ENCODE measurements around the gene NOM1.

The NOM1 gene

GRCh38 chr7:156984174-156984891, 34.8 kb downstream of the NOM1 start:
- Mint-ChIP-seq H3K36me3 (peaks cover 6% of the 10 kb centered on the region), H3K27me3 (no peaks in the 10 kb centered on the region), H3K9me3 (peaks cover 3% of the 10 kb centered on the region), H3K4me1 (no peaks in the 10 kb centered on the region), H3K27ac (no peak overlapping the region), H3K4me3 (no peak overlapping the region)
- ATAC-seq (ENCODE audit: low read depth): no peak
- no peak for DNase-seq (ENCODE audit: low spot score in 2 of 2)

- no peaks in the 10 kb centered on the region for H3K9me3 Mint-ChIP-seq
- H3K27me3 Mint-ChIP-seq: no peaks in the 10 kb centered on the region
- H3K4me3 Mint-ChIP-seq: no peak overlapping the region
- no peaks in the 10 kb centered on the region for H3K4me1 Mint-ChIP-seq
- no peaks in the 10 kb centered on the region for H3K36me3 Mint-ChIP-seq
- no peak for DNase-seq (ENCODE audit: low spot score in 2 of 2)
- no peak for ATAC-seq (ENCODE audit: low read depth)
- no peak overlapping the region for H3K27ac Mint-ChIP-seq
Measured at GRCh38 chr7:156985101-156985992, 35.8 kb downstream of the NOM1 start.

- Mint-ChIP-seq H3K27me3 (peaks cover 2% of the 10 kb centered on the region), H3K4me3 (no peak overlapping the region), H3K27ac (no peak overlapping the region)
Measured at GRCh38 chr7:156986378-156986777, 36.9 kb downstream of the NOM1 start.

GRCh38 chr7:156988343-156989185, 39.1 kb downstream of the NOM1 start:
- Mint-ChIP-seq H3K9me3 (no peaks in the 10 kb centered on the region), H3K27me3 (peaks cover 2% of the 10 kb centered on the region), H3K36me3 (peaks cover 2% of the 10 kb centered on the region), H3K4me1 (no peaks in the 10 kb centered on the region), H3K4me3 (no peak overlapping the region), H3K27ac (no peak overlapping the region)
- ATAC-seq (ENCODE audit: low read depth) (no peak), DNase-seq (ENCODE audit: low spot score in 2 of 2) (no peak)

More at GRCh38 chr7:156986378-156986777, 36.9 kb downstream of the NOM1 start:
- Mint-ChIP-seq H3K9me3 (no peaks in the 10 kb centered on the region), H3K4me1 (no peaks in the 10 kb centered on the region), H3K36me3 (peaks cover 2% of the 10 kb centered on the region)
- DNase-seq (ENCODE audit: low spot score in 2 of 2) (no peak), ATAC-seq (ENCODE audit: low read depth) (no peak)

GRCh38 chr7:156989766-156990535, 40.4 kb downstream of the NOM1 start:
- Mint-ChIP-seq H3K27me3 (peaks cover 2% of the 10 kb centered on the region), H3K9me3 (no peaks in the 10 kb centered on the region), H3K4me1 (no peaks in the 10 kb centered on the region), H3K36me3 (peaks cover 2% of the 10 kb centered on the region), H3K4me3 (no peak overlapping the region), H3K27ac (no peak overlapping the region)
- DNase-seq (ENCODE audit: low spot score in 2 of 2) (no peak), ATAC-seq (ENCODE audit: low read depth) (no peak)

GRCh38 chr7:156993021-156993924, 43.8 kb downstream of the NOM1 start:
- Mint-ChIP-seq H3K4me1 (no peaks in the 10 kb centered on the region), H3K4me3 (no peak overlapping the region), H3K27ac (no peak overlapping the region), H3K9me3 (no peaks in the 10 kb centered on the region), H3K27me3 (peaks cover 17% of the 10 kb centered on the region), H3K36me3 (peaks cover 2% of the 10 kb centered on the region)
- no peak for ATAC-seq (ENCODE audit: low read depth)
- no peak for DNase-seq (ENCODE audit: low spot score in 2 of 2)

GRCh38 chr7:156993925-156994235, 44.4 kb downstream of the NOM1 start:
- ATAC-seq (ENCODE audit: low read depth) (no peak), DNase-seq (ENCODE audit: low spot score in 2 of 2) (no peak)
- Mint-ChIP-seq H3K4me3 (no peak overlapping the region), H3K27me3 (peaks cover 22% of the 10 kb centered on the region), H3K36me3 (peaks cover 2% of the 10 kb centered on the region), H3K4me1 (no peaks in the 10 kb centered on the region), H3K9me3 (no peaks in the 10 kb centered on the region), H3K27ac (no peak overlapping the region)

GRCh38 chr7:156994417-156994816, 44.9 kb downstream of the NOM1 start:
- DNase-seq (ENCODE audit: low spot score in 2 of 2): no peak
- Mint-ChIP-seq H3K27me3 (peaks cover 26% of the 10 kb centered on the region), H3K4me1 (no peaks in the 10 kb centered on the region)

GRCh38 chr7:156998988-156999957, 49.8 kb downstream of the NOM1 start:
- Mint-ChIP-seq H3K4me3 (peak overlapping the region; percentile 74), H3K27ac (no peak overlapping the region), H3K27me3 (peaks cover 35% of the 10 kb centered on the region), H3K36me3 (no peaks in the 10 kb centered on the region), H3K9me3 (no peaks in the 10 kb centered on the region), H3K4me1 (peaks cover 10% of the 10 kb centered on the region)
- DNase-seq (ENCODE audit: low spot score in 2 of 2) (no peak), ATAC-seq (ENCODE audit: low read depth) (no peak)

More at GRCh38 chr7:156994417-156994816, 44.9 kb downstream of the NOM1 start:
- Mint-ChIP-seq H3K36me3 (peaks cover 2% of the 10 kb centered on the region), H3K9me3 (no peaks in the 10 kb centered on the region), H3K4me3 (no peak overlapping the region), H3K27ac (no peak overlapping the region)
- ATAC-seq (ENCODE audit: low read depth): no peak

- H3K27ac Mint-ChIP-seq: no peak overlapping the region
- peaks cover 41% of the 10 kb centered on the region for H3K27me3 Mint-ChIP-seq
- H3K4me1 Mint-ChIP-seq: peaks cover 10% of the 10 kb centered on the region
- H3K36me3 Mint-ChIP-seq: no peaks in the 10 kb centered on the region
- ATAC-seq (ENCODE audit: low read depth) (no peak), DNase-seq (ENCODE audit: low spot score in 2 of 2) (no peak)
- peaks cover 1% of the 10 kb centered on the region for H3K9me3 Mint-ChIP-seq
- H3K4me3 Mint-ChIP-seq: peak overlapping the region; percentile 80
Measured at GRCh38 chr7:156999958-157000726, 50.6 kb downstream of the NOM1 start.

Measured in memory B cell (primary cell).